Brain microvascular endothelial cell (primary cell): Measurements from ENCODE around the gene TRMT44.
"Not testable (repeated sequence)": the region's sequence is repeated elsewhere in the genome, so short reads cannot be mapped to it uniquely, and the experiment has no call there.

Experiments
- DNase-seq: peaks from one replicate; pipeline ENCODE4 v3.0.0-alpha.2; 2020
- H3K27ac ChIP-seq: fragments of 250-450 bp; sonication (Bioruptor Pico); 2 replicates; pipeline ENCODE4 v1.5.1; 2020; ENCODE audit warnings: mild to moderate bottlenecking, moderate library complexity
- H3K27me3 ChIP-seq: fragments of 250-450 bp; sonication (Bioruptor Pico); replicated peaks from 2 replicates; pipeline ENCODE4 v1.5.1; 2020; ENCODE audit warnings: mild to moderate bottlenecking
- H3K36me3 ChIP-seq: fragments of 250-450 bp; sonication (Bioruptor Pico); replicated peaks from 2 replicates; pipeline ENCODE4 v1.5.1; 2020; ENCODE audit warnings: mild to moderate bottlenecking
- H3K4me3 ChIP-seq: 2 replicates; pipeline ENCODE4 v1.5.1; 2011; ENCODE audit warnings: low read depth, mild to moderate bottlenecking, control low read depth, low read length, moderate library complexity
- in situ Hi-C: cut with HindIII; loops from 2 replicates; pipeline ENCODE4 v1.10.0; 2017; ENCODE audit warnings: low sequenced_read_pairs, low pct_ligation_motif_present
- TF ChIP-seq, protein P1 (sequence below): IDR thresholded peaks from 2 replicates; pipeline ENCODE4 v1.5.1; 2011; ENCODE audit warnings: low read depth, mild to moderate bottlenecking, moderate library complexity, low read length, control low read depth, inconsistent platforms; ENCODE audit errors: missing control alignments

TRMT44 gene

GRCh38 chr4:8412288-8412687, 28.3 kb upstream of the TRMT44 start:
- Histone ChIP-seq H3K27ac (no peak overlapping the region), H3K4me3 (no peak overlapping the region), H3K36me3 (peaks cover 17% of the 10 kb centered on the region), H3K27me3 (no peaks in the 10 kb centered on the region)
- in situ Hi-C loops: loop anchor here (25.0 kb wide), 1 partner anchor 150 kb away; the partner anchor contains the start of gene HTRA3
- DNase-seq: no peak
- TF ChIP-seq, protein P1, sequence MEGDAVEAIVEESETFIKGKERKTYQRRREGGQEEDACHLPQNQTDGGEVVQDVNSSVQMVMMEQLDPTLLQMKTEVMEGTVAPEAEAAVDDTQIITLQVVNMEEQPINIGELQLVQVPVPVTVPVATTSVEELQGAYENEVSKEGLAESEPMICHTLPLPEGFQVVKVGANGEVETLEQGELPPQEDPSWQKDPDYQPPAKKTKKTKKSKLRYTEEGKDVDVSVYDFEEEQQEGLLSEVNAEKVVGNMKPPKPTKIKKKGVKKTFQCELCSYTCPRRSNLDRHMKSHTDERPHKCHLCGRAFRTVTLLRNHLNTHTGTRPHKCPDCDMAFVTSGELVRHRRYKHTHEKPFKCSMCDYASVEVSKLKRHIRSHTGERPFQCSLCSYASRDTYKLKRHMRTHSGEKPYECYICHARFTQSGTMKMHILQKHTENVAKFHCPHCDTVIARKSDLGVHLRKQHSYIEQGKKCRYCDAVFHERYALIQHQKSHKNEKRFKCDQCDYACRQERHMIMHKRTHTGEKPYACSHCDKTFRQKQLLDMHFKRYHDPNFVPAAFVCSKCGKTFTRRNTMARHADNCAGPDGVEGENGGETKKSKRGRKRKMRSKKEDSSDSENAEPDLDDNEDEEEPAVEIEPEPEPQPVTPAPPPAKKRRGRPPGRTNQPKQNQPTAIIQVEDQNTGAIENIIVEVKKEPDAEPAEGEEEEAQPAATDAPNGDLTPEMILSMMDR: no peak

DNA sequence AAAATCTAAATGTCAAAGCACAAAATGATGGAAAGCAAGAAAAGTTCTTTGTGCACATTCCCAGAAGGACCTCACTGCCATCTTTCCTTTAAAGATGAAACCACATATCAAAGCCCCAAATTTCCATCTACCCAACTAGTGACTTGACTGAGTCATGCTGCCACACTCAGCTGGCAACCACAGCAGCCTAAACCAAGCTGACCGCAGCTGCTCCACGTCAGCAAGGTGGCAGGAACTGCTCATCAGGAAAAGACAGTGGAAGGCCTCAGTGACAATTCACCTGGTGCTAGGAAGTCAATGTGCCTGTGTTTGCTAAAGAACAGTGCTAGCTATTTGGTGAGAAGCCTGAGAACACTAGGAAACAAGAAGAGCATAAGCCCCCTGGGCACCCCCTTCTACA, 26.2 kb upstream of the TRMT44 start:
- no peak overlapping the region for H3K27ac ChIP-seq
- in situ Hi-C loops: loop anchor here (25.0 kb wide), 1 partner anchor 152 kb away; the partner anchor contains the start of gene HTRA3

GRCh38 chr4:8417071-8417614, 23.4 kb upstream of the TRMT44 start:
- Histone ChIP-seq H3K27me3 (no peaks in the 10 kb centered on the region), H3K27ac (no peak overlapping the region), H3K4me3 (no peak overlapping the region), H3K36me3 (peaks cover 13% of the 10 kb centered on the region)
- DNase-seq: no peak
- TF ChIP-seq, protein P1: no peak
- in situ Hi-C loops: loop anchor here (25.0 kb wide), 1 partner anchor 155 kb away; the partner anchor contains the start of gene HTRA3

More for the DNA sequence above, 26.2 kb upstream of the TRMT44 start:
- Histone ChIP-seq H3K27me3 (no peaks in the 10 kb centered on the region), H3K4me3 (no peak overlapping the region), H3K36me3 (peaks cover 13% of the 10 kb centered on the region)
- TF ChIP-seq, protein P1: no peak
- no peak for DNase-seq

DNA sequence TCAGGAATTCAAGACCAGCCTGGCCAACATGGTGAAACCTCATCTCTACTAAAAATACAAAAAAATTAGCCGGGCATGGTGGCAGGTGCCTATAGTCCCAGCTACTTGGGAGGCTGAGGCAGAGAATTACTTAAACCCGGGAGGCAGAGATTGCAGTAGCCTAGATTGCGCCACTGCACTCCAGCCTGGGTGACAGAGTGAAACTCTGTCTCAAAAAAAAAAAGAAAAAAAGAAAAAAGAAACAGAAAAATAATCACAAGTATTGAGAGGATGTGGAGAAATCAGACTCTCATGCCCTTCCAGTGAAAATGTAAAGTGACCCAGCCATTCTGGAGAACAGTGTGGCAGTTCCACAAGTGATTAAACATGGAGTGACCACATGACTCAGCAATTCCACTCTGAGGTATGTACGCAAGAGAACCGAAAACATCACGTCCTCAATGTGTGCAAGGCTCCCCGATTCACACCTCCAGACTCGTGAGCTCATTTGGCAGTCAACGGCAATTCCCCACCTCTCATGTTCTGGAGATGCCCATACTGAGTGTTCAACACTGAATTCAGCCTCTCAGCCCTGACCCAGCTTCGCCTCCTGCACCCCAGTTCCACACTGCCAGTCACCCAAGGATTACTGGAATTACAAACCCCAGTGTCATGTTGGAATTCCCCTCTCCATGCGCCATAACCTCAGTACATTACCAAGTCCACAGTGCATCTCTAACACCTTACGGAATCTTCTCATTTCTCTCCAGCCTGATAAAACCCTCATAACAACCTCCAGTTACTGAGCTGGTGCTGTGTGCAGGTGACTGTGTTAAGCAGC, 21.1 kb upstream of the TRMT44 start:
- Histone ChIP-seq H3K4me3 (no peak overlapping the region), H3K27ac (no peak overlapping the region), H3K27me3 (no peaks in the 10 kb centered on the region), H3K36me3 (peaks cover 10% of the 10 kb centered on the region)
- TF ChIP-seq, protein P1: no peak
- no peak for DNase-seq
- in situ Hi-C loops: loop anchor here (25.0 kb wide), 1 partner anchor 157 kb away; the partner anchor contains the start of gene HTRA3

- H3K27ac ChIP-seq, H3K36me3 ChIP-seq, DNase-seq, H3K4me3 ChIP-seq, H3K27me3 ChIP-seq: not testable (repeated sequence)
- in situ Hi-C loops: loop anchor here (25.0 kb wide), 1 partner anchor 158 kb away; the partner anchor contains the start of gene HTRA3
Measured at GRCh38 chr4:8420151-8420550, 20.4 kb upstream of the TRMT44 start.

DNA sequence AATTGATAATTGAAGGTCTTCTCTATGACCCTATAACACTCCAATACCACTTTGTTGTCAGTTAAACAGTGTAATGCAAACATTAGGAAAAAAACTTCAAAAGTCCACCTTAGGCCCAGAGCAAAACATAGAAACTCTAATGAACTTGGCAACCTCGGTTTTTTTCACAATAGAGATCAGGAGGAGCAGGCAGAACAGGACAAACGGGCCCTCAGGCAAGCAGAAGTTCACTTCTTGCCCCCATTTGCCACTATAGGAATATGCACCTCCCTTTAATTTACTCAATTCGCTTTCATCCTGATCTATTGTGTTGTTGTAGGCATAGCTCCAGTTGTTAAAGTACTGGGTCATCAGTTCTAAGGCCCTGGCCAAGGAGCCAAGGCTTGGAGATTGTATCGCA, 18.2 kb upstream of the TRMT44 start:
- no peak for DNase-seq
- no peak overlapping the region for H3K27ac ChIP-seq
- H3K4me3 ChIP-seq: no peak overlapping the region
- H3K27me3 ChIP-seq: no peaks in the 10 kb centered on the region
- TF ChIP-seq, protein P1: no peak
- in situ Hi-C loops: loop anchor here (25.0 kb wide), 1 partner anchor 160 kb away; the partner anchor contains the start of gene HTRA3
- H3K36me3 ChIP-seq: no peaks in the 10 kb centered on the region
